ENCODE data around the gene CACNA2D4.

Gene CACNA2D4

DNA sequence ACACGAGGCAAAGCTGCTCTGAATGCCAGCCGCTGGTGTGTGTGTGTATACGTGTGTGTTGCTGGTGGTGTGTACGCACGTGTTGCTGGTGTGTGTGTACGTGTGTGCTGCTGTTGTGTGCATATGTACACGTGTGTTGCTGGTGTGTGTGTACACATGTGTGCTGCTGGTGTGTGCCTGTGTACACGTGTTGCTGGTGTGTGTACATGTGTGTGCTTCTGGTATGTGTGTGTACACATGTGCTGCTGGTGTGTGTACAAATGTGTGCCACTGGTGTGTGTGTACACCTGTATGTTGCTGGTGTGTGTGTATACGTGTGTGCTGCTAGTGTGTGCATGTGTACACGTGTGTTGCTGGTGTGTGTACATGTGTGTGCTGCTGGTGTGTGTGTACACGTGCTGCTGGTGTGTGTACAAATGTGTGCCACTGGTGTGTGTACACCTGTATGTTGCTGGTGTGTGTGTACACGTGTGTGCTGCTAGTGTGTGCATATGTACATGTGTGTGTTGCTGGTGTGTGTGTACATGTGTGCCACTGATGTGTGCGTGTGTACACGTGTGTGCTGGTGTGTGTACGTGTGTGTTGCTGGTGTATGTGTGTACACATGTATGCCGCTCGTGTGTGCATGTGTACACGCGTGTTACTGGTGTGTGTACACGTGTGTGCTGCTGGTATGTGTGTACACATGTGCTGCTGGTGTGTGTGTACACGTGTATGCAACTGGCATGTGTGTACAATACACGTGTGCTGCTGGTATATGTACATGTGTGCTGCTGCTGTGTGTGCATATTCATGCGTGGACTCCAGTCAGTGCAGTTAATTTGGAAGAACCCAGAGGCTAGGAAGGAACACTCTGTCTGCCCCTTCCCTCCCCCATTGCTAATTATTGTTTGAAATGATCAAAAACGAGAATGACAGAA, 47.2 kb downstream of the CACNA2D4 start:
- no peak for DNase-seq

DNA sequence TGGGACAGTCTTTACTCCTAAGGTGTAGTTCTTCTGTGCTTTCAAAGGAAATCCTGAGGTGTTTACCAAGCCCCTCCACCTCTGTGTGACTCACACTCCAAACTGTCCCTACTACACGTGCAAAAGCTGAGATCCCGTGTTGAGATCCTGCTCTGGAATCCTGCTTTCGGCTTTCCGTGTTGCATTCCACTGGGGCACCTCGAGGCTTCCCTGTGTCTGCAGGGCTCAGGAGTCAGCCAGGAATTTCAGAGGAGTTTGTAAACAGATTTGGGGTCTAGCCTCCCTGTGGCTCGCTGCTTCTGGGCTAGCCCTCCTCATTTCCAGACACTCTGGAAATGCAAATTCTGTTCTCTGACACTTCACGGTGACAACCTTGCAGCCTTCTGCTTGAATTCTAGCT, 48.4 kb downstream of the CACNA2D4 start:
- no peak for DNase-seq

DNA sequence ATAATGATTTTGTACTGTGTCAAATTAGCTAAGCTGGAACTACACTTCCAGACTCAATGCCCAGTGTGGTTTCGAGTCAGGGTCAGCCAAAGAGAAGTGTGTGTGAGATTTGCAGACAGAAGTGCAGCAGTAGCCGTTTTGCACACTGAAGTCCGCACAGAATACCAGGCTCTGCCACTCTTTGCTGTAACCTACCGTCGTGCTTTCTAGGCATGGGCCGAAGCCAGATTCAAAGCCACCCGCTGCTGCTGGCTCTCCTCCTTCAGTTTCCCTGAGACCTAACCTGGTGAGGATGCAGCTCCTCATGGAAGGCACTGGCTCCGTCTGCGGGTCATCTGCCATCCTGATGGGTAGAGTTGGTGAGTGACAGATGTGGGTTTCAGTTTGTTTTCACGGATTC, 49.3 kb downstream of the CACNA2D4 start:
- DNase-seq, result no peak

DNA sequence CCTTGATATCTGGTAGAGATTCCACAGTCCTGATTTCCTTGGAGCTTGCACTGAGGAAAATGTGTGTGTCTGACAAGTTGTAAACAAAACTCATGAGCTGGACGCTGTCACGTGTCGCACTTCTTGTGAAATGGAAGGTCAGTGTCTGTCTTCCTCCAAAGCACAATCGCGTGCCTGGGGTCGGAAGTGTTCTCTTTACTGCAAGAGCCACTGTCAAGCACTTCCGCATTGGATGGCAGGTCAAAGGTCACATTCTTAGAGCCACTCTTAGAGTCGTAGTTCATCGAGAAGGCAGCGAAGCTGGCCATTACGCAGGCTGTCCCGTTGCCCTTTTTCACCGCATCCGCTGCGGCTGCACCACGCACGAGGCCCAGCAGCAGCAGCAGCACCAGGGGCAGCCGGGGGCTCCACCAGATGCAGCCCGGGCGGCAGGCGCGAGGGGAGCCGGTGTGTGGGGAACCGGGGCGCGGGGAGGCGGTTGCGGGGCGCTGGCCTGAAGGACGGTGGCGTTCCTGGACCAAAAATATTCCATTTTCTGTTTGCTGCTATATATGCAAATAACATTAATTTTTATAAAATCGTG, 53.1 kb downstream of the CACNA2D4 start:
- peak in 2 of 4 experiments; percentile 12 to 28 for DNase-seq

DNA sequence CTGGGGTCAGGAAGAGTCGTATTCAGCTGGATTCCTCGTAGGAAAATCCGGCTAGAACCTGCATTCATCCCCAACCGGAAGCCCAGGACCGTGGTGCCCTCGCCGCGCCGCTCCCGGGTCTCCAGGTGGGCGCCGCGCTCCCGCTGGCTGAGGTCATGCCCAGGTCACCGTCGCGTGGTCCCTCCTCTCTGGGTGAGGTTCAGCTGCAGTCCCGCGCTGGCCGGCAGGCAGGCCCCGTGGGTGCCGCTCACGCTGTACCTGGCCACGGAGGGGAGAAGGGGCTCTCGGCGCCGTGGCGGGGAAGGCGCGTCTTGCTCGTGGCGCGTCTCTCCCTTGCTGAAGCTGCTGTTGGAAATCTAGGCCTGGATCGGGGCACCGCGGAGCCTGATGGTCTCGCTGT, 53.6 kb downstream of the CACNA2D4 start:
- no peak for DNase-seq

DNA sequence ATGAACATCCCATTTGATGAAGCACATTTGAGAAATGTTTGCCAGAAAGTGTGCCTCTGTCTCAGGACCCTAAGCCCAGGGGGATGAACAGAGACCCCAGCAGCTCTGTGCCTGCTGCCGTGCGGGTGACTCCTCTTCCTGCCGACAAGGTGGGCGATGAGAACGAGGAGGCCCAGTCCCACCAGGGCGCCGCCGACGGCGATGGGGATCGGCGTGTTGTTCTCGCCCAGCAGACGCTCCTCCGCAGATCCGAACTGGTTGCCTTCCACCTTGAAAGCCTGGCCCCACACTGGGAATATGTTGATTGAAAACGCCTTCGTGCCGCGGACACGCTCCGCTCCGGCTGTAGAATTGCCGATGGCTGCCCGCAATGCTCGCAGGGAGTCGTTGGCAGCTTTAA, 54.0 kb downstream of the CACNA2D4 start:
- DNase-seq, result no peak

DNA sequence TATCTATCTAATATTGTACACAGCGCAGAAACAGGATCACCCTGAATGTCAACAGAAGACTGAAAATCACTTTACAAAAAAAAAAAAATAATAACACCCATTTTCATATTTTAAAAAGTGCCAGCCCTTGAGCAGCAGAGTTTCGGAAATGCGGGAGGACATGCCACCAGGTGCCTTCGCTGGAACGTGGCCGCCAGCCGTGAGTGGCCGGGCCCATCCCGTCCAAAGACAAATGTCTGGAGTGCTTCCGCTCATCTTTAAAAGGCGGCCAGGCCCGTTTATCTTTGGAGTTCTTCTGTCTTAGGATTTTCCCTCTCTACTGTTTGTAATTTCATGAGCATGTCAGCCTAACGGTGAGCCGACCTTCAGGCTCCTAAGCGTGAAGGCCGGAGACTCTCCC, 54.6 kb downstream of the CACNA2D4 start:
- DNase-seq, result no peak

DNA sequence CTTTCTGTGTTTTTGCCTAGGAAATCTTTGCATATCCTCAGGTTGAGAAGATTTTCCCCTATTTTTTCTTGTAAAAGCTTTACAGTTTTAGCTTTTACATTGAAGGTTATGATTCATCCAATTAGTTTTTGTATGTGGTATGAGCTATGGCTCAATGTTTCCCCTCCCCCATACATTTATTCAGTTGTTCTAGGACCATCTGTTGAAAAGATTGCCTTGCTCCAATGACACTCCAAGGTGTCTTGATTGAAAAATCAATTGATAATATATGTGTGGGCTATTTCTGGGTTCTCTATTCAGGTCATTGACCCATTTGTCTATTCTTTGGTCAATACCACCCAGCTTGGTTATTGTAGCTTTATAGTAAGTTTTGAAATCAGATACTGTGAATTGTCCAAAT, 55.5 kb downstream of the CACNA2D4 start:
- no peak for DNase-seq

DNA sequence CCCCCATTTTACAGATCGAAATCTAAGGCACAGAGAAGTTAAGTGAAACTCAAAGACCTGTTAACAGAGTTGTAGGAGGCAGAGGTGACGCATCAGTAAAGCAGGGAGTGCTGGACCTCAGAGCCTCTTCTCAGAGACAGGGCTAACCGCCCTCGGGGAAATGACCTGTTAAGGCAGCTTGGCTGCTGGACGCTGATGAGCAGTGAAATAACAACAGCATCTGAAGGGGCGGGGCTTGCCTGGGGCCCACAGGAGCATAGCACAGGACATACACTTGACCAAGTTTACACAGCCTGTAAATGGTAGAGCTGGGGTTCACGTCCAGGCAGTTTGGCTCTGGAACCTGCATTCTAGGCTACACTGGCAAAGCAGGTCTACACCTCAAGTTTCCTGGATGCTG, 58.8 kb downstream of the CACNA2D4 start:
- DNase-seq, result no peak

DNA sequence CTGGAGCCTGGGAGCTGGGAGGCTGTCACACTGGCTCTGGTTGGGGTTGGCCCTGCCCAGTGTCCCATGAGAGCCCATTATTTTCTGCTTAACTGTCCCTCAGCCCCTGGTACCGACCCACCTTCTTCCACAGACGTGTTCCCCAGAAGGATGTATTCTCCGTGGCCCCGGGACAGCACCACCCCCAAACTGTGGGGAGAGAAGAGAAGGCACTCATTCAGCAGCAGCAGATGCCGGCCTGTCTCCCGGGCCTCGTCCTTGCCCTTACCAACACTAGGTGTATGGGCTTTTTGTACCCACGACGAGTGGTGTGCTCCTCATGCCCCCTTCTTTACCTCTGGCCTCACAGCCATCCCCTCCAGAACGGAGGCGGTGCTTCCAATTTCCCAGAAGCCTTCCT, 60.0 kb downstream of the CACNA2D4 start:
- DNase-seq, result no peak

DNA sequence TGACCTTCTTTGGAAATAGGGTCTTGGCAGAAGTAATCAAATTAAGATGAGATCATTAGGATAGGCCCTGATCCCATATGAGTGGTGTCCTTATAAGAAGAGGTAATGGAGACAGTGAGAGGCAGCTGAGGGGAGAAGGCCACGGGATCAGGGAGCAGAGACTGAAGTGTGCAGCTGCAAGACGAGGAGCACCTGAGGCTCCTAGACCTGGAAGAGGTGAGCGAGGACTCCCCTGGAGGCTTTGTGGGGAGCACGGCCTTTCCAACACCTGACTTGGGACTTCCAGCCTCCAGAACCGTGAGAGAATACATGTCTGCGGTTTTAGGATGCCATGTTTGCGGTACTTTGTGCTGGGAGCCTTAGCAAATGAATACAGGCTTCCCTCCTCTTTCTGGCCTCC, 60.6 kb downstream of the CACNA2D4 start:
- DNase-seq, result no peak

DNA sequence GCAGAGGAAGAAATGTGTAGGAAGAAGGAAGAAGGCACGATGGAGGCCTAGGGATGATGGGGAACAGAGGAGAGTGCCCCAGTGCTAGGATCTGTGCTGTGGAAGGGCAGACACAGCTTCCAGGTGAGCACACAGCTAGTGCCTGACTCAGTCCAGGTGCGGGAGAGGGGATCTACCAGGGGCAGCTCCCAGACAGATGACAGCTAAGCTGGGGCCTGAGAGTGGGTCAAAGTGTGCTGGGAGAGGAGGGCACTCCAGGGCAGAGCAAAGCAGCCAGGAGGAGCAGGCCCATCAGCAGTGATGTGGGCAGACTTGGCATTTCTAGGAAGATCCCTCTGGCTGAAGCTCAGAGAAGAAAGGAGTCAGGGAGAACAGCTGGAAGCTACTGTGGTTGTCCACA, 61.4 kb downstream of the CACNA2D4 start:
- DNase-seq, result no peak

DNA sequence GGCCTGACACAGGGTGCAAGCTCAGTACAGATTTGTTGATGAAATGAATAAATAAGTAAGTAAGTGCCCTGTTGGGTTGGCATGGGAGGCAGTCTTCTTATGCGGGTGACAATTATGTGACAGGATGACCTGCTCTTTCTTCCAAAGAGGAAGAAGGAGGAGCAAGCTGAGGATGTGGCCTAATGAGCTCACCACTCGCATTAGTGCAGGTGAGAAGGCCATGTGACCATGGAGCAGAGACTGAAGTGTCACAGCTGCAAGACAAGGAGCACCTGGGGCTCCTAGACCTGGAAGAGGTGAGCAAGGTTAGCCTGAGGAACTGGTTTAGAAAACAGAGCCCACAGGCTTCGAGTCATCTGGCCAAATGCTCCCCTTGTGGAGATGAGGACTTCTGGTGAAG, 63.2 kb downstream of the CACNA2D4 start:
- no peak for DNase-seq

DNA sequence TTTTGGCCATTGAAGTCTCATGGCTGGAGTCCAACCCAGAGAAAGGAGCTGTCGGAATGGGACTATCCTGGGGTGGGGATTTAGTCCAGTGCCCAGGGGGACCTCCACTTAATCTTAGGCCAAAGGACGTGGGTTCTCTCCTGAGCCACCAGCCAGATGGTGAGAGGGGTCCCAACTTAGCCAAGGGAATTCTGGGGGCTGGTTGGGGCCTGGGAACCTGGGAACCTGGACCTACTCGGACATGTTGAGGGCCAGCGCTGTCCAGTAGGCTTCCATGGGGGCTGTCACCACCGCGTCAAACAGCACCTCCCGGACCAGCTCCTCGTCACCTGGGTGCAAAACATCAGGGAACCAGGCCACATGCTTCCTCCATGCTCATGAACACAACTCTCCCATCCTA, 64.7 kb downstream of the CACNA2D4 start:
- DNase-seq, result no peak

DNA sequence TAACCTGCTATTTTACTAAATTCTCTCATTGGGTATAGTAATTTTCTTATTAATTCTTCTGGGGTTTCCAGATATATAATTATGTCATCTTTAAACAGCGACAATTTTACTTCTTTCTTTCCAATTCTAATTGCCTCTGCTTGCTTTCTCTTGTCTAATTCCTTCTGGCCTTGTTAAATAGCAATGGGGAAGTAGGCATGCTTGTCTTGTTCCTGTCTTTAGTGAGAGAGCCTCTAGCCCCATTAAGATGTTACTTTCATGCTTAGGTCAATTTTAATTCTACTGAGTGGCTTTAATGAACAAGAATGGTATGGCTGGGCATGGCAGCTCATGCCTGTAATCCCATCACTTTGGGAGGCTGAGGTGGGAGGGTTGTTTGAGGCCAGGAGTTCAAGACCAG, 66.4 kb downstream of the CACNA2D4 start:
- DNase-seq, result peak in 2 of 4 experiments; percentile 30 to 52

DNA sequence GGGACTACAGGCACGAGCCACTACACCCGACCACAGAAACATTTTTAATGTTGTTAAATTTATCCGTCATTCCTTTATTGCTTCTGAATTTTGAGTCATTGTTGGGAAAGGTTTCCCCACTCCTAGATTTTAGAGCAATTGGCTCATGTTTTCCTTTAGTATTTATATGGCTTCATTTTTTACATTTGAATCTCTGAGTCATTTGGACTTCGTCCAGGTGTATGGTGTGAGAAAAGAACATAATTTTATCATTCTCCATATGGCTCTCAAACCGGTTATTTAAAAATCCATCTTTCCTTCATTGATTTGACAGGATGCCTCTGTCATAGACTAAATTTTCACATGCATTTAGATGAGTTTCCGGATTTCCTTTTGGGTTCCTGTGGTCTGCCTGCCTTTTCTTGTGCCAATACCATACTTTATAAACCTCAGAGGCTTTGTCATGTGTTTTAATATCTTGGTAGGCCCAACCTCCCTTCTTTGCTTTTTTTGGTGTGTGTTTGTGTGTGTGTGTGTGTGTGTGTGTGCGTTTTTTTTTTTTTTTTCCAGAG, 67.2 kb downstream of the CACNA2D4 start:
- DNase-seq, result no peak

DNA sequence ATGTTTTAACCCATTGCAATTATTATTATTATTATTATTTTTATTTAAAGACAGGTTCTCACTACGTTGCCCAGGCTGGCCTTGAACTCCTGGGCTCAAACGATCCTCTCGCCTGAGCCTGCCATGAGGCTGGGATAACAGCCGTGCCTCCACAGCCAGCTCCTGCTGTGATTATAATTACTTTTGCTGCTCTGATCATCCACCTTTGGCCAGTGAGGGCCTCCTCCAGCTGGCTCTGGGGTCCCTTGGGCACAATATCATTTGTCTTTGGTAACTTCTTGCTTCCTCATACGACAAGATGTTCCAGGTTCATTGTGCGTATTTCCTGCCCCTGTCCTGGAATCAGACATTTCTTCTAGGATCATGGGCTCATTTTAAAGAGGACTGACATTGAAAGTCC, 69.7 kb downstream of the CACNA2D4 start:
- DNase-seq, result no peak

DNA sequence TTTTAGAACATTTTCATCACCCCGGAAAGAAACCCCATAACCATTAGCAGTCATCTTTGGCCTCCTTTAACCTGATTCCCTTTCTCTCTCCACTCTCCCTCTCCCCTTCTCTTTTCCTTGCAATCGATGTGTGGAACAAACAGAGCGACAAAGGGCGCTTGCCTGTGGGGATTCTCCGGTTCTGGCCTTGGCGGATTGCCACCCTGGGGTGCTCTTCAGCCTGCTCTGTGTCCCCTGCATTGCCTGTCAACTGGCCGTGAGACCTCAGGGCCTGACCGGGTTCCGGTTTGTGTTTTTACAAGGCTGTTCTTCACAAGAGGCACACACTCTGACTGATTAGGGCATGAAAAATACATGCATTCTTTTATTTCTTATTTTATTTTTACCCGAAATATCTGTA, 70.3 kb downstream of the CACNA2D4 start:
- no peak for DNase-seq

DNA sequence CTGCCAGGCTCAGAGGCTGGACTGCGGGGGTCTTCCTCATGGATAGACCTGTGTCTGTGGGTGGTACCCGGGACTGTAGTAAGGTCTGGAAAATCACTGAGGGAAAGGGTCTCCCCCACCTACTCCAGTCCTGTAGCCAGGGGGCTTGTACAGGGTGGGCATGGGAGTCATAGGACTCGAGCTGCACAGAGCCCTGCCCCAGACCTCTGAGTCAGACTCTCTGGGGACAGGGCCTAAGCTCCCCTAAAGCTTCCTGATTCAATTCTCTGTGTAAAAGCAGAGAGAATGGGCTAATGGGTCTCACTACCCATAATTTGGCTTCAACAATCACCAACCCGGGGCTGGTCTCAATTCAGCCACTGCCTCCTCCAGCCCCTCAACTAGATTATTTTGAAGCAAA, 71.0 kb downstream of the CACNA2D4 start:
- no peak for DNase-seq

DNA sequence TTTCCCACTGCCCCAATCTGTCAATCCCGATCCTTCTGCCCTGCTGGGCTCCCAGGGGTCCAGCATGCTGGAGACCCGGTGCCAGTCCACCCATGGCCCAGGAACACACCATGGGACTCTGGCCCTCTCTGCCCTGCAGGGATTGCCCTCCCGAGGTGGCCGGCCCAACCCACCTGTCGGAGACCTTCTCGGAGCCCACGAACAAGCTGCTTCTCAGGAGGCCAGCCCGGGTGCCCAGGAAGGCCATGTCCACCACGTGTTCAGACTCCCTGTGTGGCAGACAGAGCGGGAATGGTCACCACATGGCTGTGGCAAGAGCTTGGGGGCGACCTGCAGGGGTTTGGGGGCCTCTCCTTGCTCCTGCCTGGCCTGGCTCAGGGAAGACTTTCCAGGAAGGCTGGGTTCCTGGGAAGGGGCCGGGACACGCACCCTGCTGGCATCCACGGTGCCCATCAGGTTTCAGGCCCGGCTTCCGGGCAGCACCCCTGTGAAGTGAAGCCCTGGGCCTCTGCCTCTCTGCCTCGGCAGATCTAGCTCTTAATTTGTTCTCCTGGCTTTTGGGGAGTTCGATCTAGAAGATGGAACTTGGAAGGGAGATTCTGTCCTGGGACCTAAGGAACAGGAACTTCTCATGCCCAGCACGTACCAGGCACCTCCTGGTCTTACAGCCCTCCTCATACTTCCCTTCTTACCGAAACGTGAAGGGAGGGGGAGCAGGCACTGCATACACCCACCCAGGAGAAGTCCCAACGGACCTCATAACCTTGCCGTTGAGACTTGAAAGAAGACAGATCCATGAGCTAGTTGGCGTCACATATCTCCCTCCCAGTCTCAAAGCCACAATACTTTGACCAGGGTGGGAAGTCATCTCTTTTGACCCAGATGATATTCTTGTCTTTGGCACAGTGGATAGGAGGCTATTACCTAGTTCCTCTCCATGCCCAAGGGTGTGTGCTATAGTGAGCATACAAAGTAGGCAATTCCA, 71.7 kb downstream of the CACNA2D4 start:
- peak in 2 of 4 experiments; percentile 18 to 29 for DNase-seq

DNA sequence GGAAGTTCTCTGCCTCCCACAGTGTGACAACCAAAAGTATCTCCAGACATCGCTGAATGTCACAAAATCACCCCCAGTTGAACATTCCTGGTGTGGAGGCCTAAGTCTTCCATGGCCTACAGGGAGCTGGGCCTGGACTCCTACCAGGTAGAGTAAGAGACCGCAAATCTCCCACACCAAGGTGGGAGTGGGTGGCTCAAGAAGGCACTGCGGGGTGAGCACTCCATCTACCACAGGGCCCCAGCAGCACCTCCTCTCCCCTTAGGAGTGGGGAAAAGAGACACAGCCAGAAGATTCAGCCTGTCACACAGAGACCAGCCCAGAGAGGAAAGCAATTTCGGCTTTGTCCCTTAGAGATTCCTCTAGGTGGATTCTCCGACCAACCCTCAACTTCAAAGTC, 72.6 kb downstream of the CACNA2D4 start:
- DNase-seq, result peak in 1 of 4 experiments; percentile 13

DNA sequence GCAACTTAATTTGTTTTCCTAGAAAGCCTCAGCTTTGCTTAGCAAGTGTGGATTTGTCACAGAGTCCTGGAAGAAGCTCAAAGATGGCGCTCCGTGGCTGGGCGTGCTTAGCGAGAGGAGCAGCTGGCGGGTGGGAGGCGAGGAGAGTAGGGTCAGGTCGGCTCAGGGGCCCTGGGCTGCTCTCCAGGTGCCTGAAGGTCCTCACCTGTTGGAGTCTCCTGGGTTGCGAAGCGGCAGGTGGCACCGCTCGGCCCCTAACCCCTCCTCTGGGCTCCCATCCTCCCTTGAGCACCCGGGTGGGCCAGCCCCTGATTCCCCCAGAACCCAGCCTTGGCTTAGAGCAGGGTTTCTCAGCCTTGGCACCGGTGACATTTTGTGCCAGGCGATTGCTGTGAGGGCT, 73.0 kb downstream of the CACNA2D4 start:
- no peak for DNase-seq
